ENCODE results near the gene KCNAB2. TPM values are rescaled to one million over a fixed set of nuclear protein-coding genes. Genes with fewer than 3 reads are reported as not detected.

The KCNAB2 gene
- total RNA-seq, 4 donors from 2014 or later: 5.4 to 26.4 (median 10.1) TPM

DNA sequence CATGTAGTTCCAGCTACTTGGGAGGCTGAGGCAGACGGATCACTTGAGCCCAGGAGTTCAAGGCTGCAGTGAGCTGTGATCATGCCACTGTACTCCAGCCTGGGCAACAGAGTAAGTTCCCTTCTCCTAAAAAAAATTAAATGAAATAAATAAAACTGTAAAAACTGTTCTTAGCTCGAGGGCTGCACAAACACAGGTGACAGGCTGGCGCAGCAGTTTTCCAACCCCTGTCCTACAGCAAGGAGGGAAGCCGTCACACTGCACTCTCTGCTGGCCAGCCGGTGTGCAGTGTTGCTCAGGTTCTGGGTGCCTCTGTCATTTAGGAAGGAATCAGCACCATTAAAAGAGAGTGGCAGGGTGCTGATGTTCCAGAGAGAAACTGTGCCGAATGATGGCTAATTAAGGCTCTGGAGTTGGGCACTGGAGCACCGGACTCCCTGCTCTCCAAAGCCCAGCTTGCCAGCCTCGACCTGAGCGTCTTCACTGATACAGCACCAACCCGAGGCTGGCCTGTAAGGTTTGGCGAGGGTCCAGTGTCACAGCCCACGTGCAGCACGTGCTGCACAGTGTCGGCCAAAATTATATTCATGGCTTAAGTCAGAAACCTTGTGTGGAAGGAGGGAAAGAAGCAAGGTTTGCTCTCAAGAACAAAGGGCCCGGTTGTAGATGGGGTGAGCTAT is 26.4 kb upstream of the KCNAB2 start:
- TF ChIP-seq CTCF (IDR thresholded peaks at IDR 0.05) (no peak), POLR2A (IDR thresholded peaks at IDR 0.05) (no peak)
- Histone ChIP-seq H3K9me3 (no peaks in the 10 kb centered on the region), H3K36me3 (no peaks in the 10 kb centered on the region), H3K4me1 (no peaks in the 10 kb centered on the region), H3K27ac (no peak overlapping the region), H3K4me3 (no peak overlapping the region), H3K27me3 (no peaks in the 10 kb centered on the region)
- DNase-seq: no peak

DNA sequence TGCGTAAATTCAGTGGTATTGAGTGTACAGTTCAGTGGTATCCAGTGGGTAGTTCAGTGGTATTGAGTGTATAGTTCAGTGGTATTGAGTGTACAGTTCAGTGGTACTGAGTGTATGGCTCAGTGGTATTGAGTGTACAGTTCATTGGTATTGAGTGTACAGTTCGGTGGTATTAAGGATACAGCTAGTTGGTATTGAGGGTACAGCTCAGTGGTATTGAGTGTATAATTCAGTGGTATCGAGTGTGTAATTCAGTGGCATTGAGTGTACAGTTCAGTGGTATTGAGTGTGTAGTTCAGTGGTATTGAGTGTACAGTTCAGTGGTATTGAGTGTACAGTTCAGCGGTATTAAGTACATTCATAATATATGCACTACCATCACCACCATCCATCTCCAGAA is 23.5 kb upstream of the KCNAB2 start:
- H3K27ac ChIP-seq: no peak overlapping the region
- H3K36me3 ChIP-seq: no peaks in the 10 kb centered on the region
- peaks cover 0 to 9% (median 4%) of the 10 kb centered on the region in 4 donors for H3K4me1 ChIP-seq
- H3K27me3 ChIP-seq: no peaks in the 10 kb centered on the region
- TF ChIP-seq CTCF (IDR thresholded peaks at IDR 0.05) (no peak), POLR2A (IDR thresholded peaks at IDR 0.05) (no peak)
- no peaks in the 10 kb centered on the region for H3K9me3 ChIP-seq
- no peak for DNase-seq
- no peak overlapping the region for H3K4me3 ChIP-seq

- no peak for DNase-seq
- no peaks in the 10 kb centered on the region for H3K36me3 ChIP-seq
- no peaks in the 10 kb centered on the region for H3K9me3 ChIP-seq
- no peak overlapping the region for H3K4me3 ChIP-seq
- TF ChIP-seq CTCF (IDR thresholded peaks at IDR 0.05) (no peak), POLR2A (IDR thresholded peaks at IDR 0.05) (no peak)
- H3K27ac ChIP-seq: no peak overlapping the region
- no peaks in the 10 kb centered on the region for H3K27me3 ChIP-seq
- H3K4me1 ChIP-seq: peaks cover 0 to 14% (median 7%) of the 10 kb centered on the region in 4 donors
Measured at GRCh38 chr1:6023346-6023745, 22.3 kb upstream of the KCNAB2 start.

DNA sequence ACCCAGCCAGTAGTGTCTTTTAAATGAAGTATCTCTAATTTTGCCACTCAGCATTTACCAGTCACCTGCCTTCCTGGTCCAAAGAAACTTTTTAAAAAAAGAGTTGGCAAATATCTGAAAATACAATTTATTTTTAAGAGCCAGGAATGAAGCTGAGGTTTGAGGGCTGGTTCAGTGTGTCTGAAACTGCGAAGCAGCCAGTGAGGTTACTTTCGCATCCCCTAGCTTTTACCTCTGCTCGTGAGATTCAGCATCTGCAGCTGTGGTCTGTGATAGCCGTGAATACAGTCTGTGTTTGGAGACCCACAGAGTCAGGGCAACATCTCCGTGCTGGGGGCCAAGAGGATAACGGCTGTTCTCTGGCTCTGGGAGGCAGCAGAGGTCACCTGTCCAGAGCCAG is 21.3 kb upstream of the KCNAB2 start:
- Histone ChIP-seq H3K27me3 (no peaks in the 10 kb centered on the region), H3K9me3 (no peaks in the 10 kb centered on the region), H3K4me3 (no peak overlapping the region), H3K36me3 (no peaks in the 10 kb centered on the region), H3K27ac (no peak overlapping the region), H3K4me1 (peaks cover 0 to 20% (median 10%) of the 10 kb centered on the region in 4 donors)
- TF ChIP-seq CTCF (IDR thresholded peaks at IDR 0.05) (no peak), POLR2A (IDR thresholded peaks at IDR 0.05) (no peak)
- DNase-seq: no peak

DNA sequence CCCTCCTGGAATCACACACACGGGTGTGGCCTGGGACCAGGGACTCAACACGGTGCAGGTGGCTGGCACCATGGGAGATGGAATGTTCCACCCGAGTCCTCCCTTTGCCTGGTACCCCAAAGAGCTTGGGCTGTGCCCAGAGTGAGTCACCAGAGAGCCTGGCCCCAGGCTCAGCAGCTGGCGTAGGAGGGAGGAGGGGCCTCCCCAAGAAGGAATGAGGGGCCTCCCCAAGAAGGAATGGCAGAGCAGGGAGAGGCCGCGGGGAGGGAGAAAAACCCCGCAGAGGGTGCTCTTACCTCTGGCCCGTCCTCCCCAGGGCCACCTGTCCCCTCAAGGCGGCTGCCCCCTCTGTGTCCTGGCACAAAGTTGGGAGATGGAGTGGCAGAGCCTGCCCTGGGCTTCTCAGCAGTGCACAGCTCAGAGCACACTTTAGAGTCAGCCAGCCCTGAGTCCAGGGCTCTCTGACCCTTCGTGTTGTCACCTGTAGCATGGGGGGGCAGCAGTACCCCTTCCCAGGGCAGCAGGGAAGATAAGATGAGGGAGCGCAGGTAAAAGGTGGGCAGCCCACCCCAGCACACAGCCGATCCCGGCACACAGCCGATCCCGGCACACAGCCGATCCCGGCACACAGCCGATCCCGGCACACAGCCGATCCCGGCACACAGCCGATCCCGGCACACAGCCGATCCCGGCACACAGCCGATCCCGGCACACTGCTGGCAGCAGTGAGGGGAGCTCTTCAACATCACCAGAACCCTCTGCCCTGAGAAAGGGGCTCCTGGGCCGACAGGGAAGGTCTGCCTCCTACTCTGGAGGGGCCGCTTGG is 20.2 kb upstream of the KCNAB2 start:
- Histone ChIP-seq H3K36me3 (no peaks in the 10 kb centered on the region), H3K9me3 (no peaks in the 10 kb centered on the region), H3K27ac (peak overlapping the region; percentile 56 to 88 (median 69)), H3K4me3 (peak overlapping the region; percentile 44 to 58 (median 51)), H3K27me3 (no peaks in the 10 kb centered on the region), H3K4me1 (peaks cover 0 to 20% (median 10%) of the 10 kb centered on the region in 4 donors)
- no peak for TF ChIP-seq CTCF (IDR thresholded peaks at IDR 0.05)
- no peak for TF ChIP-seq POLR2A (IDR thresholded peaks at IDR 0.05)
- peak in 1 of 3 donors; percentile 57 for DNase-seq

All from Peyer's patch (tissue), 4 donors.